ENCODE data around the gene PAM. TPM values are rescaled to one million over a fixed set of nuclear protein-coding genes. Genes with fewer than 3 reads are reported as not detected.
A peak's percentile ranks its signal among the peaks of the same experiment; 100 is the strongest.

PAM gene
- total RNA-seq, 1 donor = 266 TPM

DNA sequence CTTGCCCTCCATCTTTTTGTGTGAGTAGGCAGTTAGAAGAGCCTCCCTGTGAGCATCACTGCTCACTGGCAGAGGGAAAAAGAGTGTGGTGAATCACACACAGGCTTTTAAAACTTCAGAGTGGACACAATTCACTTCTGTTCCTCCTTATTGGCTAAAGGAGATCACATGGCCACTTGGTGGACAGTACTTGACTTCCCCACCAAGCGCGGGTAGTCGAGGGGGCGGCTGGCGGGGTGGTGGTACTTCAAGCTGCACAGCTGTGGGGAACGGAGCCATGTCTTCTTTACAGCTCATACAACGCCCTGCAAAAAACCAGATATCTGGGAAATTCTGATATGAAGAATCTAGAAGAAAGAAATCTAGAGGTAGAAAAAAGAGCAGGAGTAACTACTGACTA is 95.4 kb downstream of the PAM start:
- no peak overlapping the region for H3K4me3 ChIP-seq (ENCODE audit: low read depth, low read length)
- no peak for DNase-seq (ENCODE audit: low read depth)
- TF ChIP-seq CTCF (IDR thresholded peaks at IDR 0.05; ENCODE audit: insufficient read depth, low read depth, low read length) = no peak

GRCh38 chr5:102853680-102854079 is 98.6 kb downstream of the PAM start:
- no peak for TF ChIP-seq CTCF (IDR thresholded peaks at IDR 0.05; ENCODE audit: insufficient read depth, low read depth, low read length)
- no peak for DNase-seq (ENCODE audit: low read depth)
- no peak overlapping the region for H3K4me3 ChIP-seq (ENCODE audit: low read depth, low read length)

GRCh38 chr5:102855681-102856388 is 100.7 kb downstream of the PAM start:
- no peak for TF ChIP-seq CTCF (IDR thresholded peaks at IDR 0.05; ENCODE audit: insufficient read depth, low read depth, low read length)
- peak; percentile 17 for DNase-seq (ENCODE audit: low read depth)
- H3K4me3 ChIP-seq (ENCODE audit: low read depth, low read length) = no peak overlapping the region

DNA sequence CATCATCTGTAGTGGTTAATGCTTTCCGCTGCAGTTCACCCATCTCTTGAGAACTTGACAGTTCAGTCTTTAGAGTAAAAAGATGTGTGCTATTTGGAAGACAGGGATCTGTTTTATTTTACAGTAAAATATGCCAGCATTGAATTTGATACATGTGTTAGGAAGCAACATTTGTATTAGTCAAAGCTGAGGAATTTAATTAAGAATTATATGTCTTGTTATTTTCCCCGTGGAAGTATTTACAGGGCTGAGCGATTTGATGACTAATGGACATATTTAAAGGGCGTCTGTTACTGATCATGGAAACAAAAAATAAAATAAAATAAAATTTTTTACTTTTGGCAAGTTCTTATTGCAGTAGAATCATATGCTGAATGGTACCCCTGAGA is 101.3 kb downstream of the PAM start:
- H3K4me3 ChIP-seq (ENCODE audit: low read depth, low read length) = no peak overlapping the region
- TF ChIP-seq CTCF (IDR thresholded peaks at IDR 0.05; ENCODE audit: insufficient read depth, low read depth, low read length) = no peak
- DNase-seq (ENCODE audit: low read depth) = peak; percentile 67

DNA sequence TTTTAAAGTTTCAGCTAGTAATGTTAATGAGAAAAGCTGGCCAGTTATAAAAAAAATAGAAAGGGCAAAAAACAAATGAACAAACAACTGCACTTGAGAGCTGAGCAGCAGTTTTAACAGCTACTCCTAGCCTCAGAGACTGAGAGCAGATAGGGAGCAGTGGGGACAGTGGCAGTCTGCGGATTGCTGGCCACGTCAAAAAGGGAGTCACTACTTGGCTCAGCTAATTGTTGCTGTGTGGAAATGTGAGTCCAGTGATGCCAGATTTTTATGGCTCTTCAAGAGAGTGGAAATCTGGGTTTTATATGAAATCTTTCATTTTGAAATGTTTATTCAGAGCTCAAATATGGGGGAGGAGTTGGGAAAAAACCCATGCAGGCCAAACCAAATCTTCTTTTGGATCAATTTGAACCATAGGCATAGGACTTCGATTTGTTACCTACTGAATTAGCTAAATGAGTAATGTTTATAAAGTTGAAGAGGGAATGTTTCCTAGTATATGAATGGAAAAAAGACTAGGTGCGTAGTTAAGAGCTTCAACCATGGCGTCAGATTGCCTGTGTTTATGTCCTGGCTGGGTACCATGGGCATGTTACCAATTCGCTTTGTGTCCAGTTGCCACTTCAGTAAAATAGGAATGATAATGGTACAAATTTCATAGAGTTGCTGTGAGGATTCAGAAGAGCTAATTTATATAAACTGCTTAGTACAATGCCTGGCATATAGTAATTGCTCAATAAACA is 102.1 kb downstream of the PAM start:
- DNase-seq (ENCODE audit: low read depth) = peak; percentile 81
- TF ChIP-seq CTCF (IDR thresholded peaks at IDR 0.05; ENCODE audit: insufficient read depth, low read depth, low read length) = no peak
- H3K4me3 ChIP-seq (ENCODE audit: low read depth, low read length) = no peak overlapping the region

DNA sequence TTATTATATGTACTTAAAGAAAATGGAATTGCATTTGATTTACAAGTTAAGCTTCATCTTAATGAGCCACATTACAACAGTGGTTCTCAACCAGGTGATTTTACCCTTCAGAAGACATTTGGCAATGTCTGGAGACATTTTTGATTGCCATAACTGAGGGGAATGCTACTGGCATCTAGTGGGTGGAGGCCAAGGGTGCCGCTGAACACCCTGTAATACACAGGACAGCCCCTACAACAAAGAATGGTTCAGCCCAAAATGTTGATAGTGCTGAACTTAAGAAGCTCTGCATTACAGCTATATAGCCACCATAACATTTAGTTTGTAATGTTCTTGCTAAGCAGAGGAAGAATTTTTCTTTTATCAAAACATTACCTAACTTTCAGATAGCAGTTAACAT is 103.1 kb downstream of the PAM start:
- TF ChIP-seq CTCF (IDR thresholded peaks at IDR 0.05; ENCODE audit: insufficient read depth, low read depth, low read length) = no peak
- DNase-seq (ENCODE audit: low read depth) = no peak
- no peak overlapping the region for H3K4me3 ChIP-seq (ENCODE audit: low read depth, low read length)
